Smooth muscle cell (in vitro differentiated cells): Measurements from ENCODE around the gene BCLAF3. TPM values are rescaled to one million over a fixed set of nuclear protein-coding genes. Genes with fewer than 3 reads are reported as not detected.

ENCODE experiments used
- DNase-seq: peaks from one replicate; lab custom pipeline; 2025; ENCODE audit not compliant: unreplicated experiment; lab: John Stamatoyannopoulos, UW
- H2AFZ ChIP-seq: fragments of 200-600 bp; sonication (generic); 2 replicates; pipeline ENCODE4 v1.6.0; 2016; ENCODE audit warnings: antibody characterized with exemption, low read depth, mild to moderate bottlenecking
- H3F3A ChIP-seq: fragments of 200-600 bp; sonication (generic); 2 replicates; pipeline ENCODE4 v1.6.0; 2017; ENCODE audit warnings: antibody characterized with exemption, low read depth
- H3K27ac ChIP-seq: fragments of 200-600 bp; sonication (generic); 2 replicates; pipeline ENCODE4 v1.5.1; 2016; ENCODE audit warnings: low read depth, mild to moderate bottlenecking
- H3K27me3 ChIP-seq: fragments of 200-600 bp; sonication (generic); 2 replicates; pipeline ENCODE4 v1.6.1; 2016; ENCODE audit warnings: low read depth, mild to moderate bottlenecking
- H3K36me3 ChIP-seq: fragments of 200-600 bp; sonication (generic); 2 replicates; pipeline ENCODE4 v1.5.1; 2016; ENCODE audit warnings: low read depth
- H3K4me1 ChIP-seq: fragments of 200-600 bp; sonication (generic); 2 replicates; pipeline ENCODE4 v1.5.1; 2016; ENCODE audit warnings: low read depth
- H3K4me2 ChIP-seq: fragments of 200-600 bp; sonication (generic); 2 replicates; pipeline ENCODE4 v1.6.0; 2016; ENCODE audit warnings: mild to moderate bottlenecking
- H3K4me3 ChIP-seq: fragments of 200-600 bp; sonication (generic); 2 replicates; pipeline ENCODE4 v1.5.1; 2016; ENCODE audit warnings: mild to moderate bottlenecking
- H3K79me2 ChIP-seq: fragments of 200-600 bp; sonication (generic); 2 replicates; pipeline ENCODE4 v1.6.0; 2016; ENCODE audit warnings: low read depth, mild to moderate bottlenecking
- H3K9ac ChIP-seq: fragments of 200-600 bp; sonication (generic); 2 replicates; pipeline ENCODE4 v1.6.0; 2016; ENCODE audit warnings: low read depth
- H3K9me3 ChIP-seq: fragments of 200-600 bp; sonication (generic); replicated peaks from 2 replicates; pipeline ENCODE4 v1.5.1; 2016; ENCODE audit warnings: low read depth
- H4K20me1 ChIP-seq: fragments of 200-600 bp; sonication (generic); 2 replicates; pipeline ENCODE4 v1.6.0; 2016; ENCODE audit warnings: low read depth
- CTCF ChIP-seq: fragments of 200-600 bp; sonication (generic); IDR thresholded peaks from 2 replicates; pipeline ENCODE4 v1.5.1; 2017; ENCODE audit warnings: borderline replicate concordance, mild to moderate bottlenecking, antibody characterized with exemption; ENCODE audit not compliant: insufficient read depth, poor library complexity, severe bottlenecking
- WGBS: methylation state at CpG from one replicate; pipeline ENCODE4 v1.1.7; 2016; ENCODE audit warnings: low lambda C conversion rate; 5-methylcytosine and 5-hydroxymethylcytosine counted together
- polyA plus RNA-seq: library from polyadenylated mRNA; unstranded; fragments of >200 nt; fragmentation: Nextera tagmentation; extraction: Ambion mirVana; gene quantifications from 2 replicates; pipeline ENCODE4 v1.2.1, GENCODE V29; 2016
- total RNA-seq: library from RNA; depleted of rRNA; stranded (reverse); fragments of >200 nt; gene quantifications from 2 replicates; pipeline ENCODE4 v1.2.3, GENCODE V29; 2014

Gene BCLAF3
- total and polyA plus RNA-seq, 2 experiments from 2014 or later = 1.7 to 5.0 TPM

- H3K4me2 ChIP-seq = no peak overlapping the region
- H3K79me2 ChIP-seq = no peaks in the 10 kb centered on the region
- H3K27me3 ChIP-seq = no peaks in the 10 kb centered on the region
- H3K4me1 ChIP-seq = no peaks in the 10 kb centered on the region
- no peak overlapping the region for H3K4me3 ChIP-seq
- no peak overlapping the region for H3K27ac ChIP-seq
- no peaks in the 10 kb centered on the region for H3K36me3 ChIP-seq
- no peak for TF ChIP-seq CTCF
- no peaks in the 10 kb centered on the region for H3F3A ChIP-seq
- no peak overlapping the region for H3K9ac ChIP-seq
- peaks cover 5% of the 10 kb centered on the region for H3K9me3 ChIP-seq
- no peaks in the 10 kb centered on the region for H4K20me1 ChIP-seq
- H2AFZ ChIP-seq = no peak overlapping the region
- DNase-seq = no peak
Measured at GRCh38 chrX:19975845-19976244, 15.0 kb downstream of the BCLAF3 start.

DNA sequence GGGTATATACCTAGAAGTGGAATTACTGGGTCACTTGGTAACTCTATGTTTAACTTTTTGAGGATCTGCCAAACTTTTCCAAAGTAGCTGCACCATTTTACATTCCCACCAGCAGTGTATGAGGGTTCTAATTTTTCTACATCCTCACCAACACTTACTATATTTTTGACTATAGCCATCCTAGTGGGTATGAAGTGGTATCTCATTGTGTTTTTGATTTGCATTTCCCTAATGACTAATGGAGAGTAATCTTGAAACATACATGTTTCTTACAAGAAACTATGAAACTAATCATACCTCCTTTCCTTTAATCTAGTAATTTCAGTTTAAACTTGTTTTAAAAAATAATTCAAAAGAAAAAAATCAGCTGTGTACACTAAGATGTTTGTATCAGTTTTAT lies 17.9 kb downstream of the BCLAF3 start:
- no peak overlapping the region for H2AFZ ChIP-seq
- H3K9me3 ChIP-seq = peaks cover under 1% of the 10 kb centered on the region
- H3K4me1 ChIP-seq = no peaks in the 10 kb centered on the region
- no peak overlapping the region for H3K4me3 ChIP-seq
- no peak for TF ChIP-seq CTCF
- H4K20me1 ChIP-seq = no peaks in the 10 kb centered on the region
- no peak for DNase-seq
- H3K27ac ChIP-seq = no peak overlapping the region
- H3K36me3 ChIP-seq = no peaks in the 10 kb centered on the region
- H3K79me2 ChIP-seq = no peaks in the 10 kb centered on the region
- H3K4me2 ChIP-seq = no peak overlapping the region
- H3K27me3 ChIP-seq = no peaks in the 10 kb centered on the region
- H3K9ac ChIP-seq = no peak overlapping the region
- H3F3A ChIP-seq = no peaks in the 10 kb centered on the region

GRCh38 chrX:19968276-19968675 lies 22.6 kb downstream of the BCLAF3 start:
- no peak overlapping the region for H3K9ac ChIP-seq
- H3K27ac ChIP-seq = no peak overlapping the region
- no peaks in the 10 kb centered on the region for H3F3A ChIP-seq
- WGBS = 84% methylated on average over 6 of the region's 6 CpGs
- DNase-seq = no peak
- no peaks in the 10 kb centered on the region for H3K79me2 ChIP-seq
- no peaks in the 10 kb centered on the region for H4K20me1 ChIP-seq
- no peak overlapping the region for H3K4me3 ChIP-seq
- H3K9me3 ChIP-seq = no peaks in the 10 kb centered on the region
- H3K4me2 ChIP-seq = no peak overlapping the region
- no peaks in the 10 kb centered on the region for H3K36me3 ChIP-seq
- H3K27me3 ChIP-seq = no peaks in the 10 kb centered on the region
- H2AFZ ChIP-seq = no peak overlapping the region
- no peak for TF ChIP-seq CTCF
- H3K4me1 ChIP-seq = no peaks in the 10 kb centered on the region

GRCh38 chrX:19966056-19966455 lies 24.8 kb downstream of the BCLAF3 start:
- Histone ChIP-seq H3K27me3 (no peaks in the 10 kb centered on the region), H3K4me3 (no peak overlapping the region), H3F3A (no peaks in the 10 kb centered on the region), H3K4me1 (no peaks in the 10 kb centered on the region), H3K9ac (no peak overlapping the region), H3K4me2 (no peak overlapping the region), H4K20me1 (no peaks in the 10 kb centered on the region), H2AFZ (no peak overlapping the region), H3K9me3 (no peaks in the 10 kb centered on the region), H3K79me2 (no peaks in the 10 kb centered on the region), H3K36me3 (no peaks in the 10 kb centered on the region), H3K27ac (no peak overlapping the region)
- no peak for DNase-seq
- TF ChIP-seq CTCF = no peak
- WGBS = 71% methylated on average over 1 of the region's 1 CpG
